ENCODE measurements around the gene PFKFB3. TPM values are rescaled to one million over a fixed set of nuclear protein-coding genes. Genes with fewer than 3 reads are reported as not detected.

Gene PFKFB3
- total RNA-seq, 1 donor from 2014 or later = 37.9 TPM

DNA sequence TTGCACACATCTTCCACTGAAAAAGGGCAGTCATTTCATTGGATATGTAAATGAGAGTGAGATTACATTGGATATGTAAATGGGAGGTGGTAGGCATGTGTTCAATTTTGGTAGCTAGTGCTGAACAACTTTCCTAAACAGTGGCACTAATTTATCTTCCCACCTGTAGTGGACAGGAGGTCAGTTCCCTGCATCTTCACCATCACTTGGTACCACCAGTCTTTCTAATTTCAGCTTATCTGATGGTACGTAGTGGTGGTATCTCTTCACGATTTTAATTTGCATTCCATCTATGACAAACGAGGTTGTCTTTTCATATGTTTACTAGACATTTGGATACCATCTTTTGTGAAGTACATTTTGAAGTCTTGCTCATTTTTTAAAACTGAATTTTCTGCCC, 58.1 kb downstream of the PFKFB3 start:
- no peaks in the 10 kb centered on the region for H3K36me3 Mint-ChIP-seq (ENCODE audit: unreplicated experiment)
- H3K27ac Mint-ChIP-seq (ENCODE audit: unreplicated experiment) = no peak overlapping the region

DNA sequence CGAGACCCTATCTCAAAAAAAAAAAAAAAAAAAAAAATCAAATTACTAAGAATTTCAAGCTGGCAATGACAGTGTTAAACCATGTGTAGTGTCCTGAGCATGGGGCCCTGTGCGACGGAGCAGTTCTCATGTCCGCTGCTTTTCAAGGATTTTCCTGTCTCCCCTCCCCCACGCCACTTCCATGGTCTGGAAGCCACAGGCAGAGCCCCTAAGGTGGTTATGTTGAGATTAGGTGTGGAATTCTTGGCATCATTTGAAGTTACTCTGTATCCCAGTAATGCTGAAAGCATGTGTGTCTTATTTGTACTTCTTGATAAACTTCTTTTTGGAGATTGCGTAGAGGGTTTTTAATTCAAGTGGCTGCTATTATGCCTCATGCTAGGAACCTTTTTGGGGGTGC, 65.2 kb downstream of the PFKFB3 start:
- no peaks in the 10 kb centered on the region for H3K27me3 Mint-ChIP-seq (ENCODE audit: unreplicated experiment)
- no peak overlapping the region for H3K4me3 Mint-ChIP-seq (ENCODE audit: unreplicated experiment)
- no peak for DNase-seq (ENCODE audit: extremely low spot score, unreplicated experiment)
- H3K9me3 Mint-ChIP-seq (ENCODE audit: unreplicated experiment) = no peaks in the 10 kb centered on the region
- peaks cover 2% of the 10 kb centered on the region for H3K36me3 Mint-ChIP-seq (ENCODE audit: unreplicated experiment)
- peaks cover 2% of the 10 kb centered on the region for H3K4me1 Mint-ChIP-seq (ENCODE audit: unreplicated experiment)
- H3K27ac Mint-ChIP-seq (ENCODE audit: unreplicated experiment) = no peak overlapping the region
- TF ChIP-seq, protein P1, sequence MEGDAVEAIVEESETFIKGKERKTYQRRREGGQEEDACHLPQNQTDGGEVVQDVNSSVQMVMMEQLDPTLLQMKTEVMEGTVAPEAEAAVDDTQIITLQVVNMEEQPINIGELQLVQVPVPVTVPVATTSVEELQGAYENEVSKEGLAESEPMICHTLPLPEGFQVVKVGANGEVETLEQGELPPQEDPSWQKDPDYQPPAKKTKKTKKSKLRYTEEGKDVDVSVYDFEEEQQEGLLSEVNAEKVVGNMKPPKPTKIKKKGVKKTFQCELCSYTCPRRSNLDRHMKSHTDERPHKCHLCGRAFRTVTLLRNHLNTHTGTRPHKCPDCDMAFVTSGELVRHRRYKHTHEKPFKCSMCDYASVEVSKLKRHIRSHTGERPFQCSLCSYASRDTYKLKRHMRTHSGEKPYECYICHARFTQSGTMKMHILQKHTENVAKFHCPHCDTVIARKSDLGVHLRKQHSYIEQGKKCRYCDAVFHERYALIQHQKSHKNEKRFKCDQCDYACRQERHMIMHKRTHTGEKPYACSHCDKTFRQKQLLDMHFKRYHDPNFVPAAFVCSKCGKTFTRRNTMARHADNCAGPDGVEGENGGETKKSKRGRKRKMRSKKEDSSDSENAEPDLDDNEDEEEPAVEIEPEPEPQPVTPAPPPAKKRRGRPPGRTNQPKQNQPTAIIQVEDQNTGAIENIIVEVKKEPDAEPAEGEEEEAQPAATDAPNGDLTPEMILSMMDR (IDR thresholded peaks at IDR 0.05) = no peak

More for the DNA sequence above, 58.1 kb downstream of the PFKFB3 start:
- TF ChIP-seq, protein P1 (IDR thresholded peaks at IDR 0.05) = no peak
- Mint-ChIP-seq H3K27me3 (ENCODE audit: unreplicated experiment) (no peaks in the 10 kb centered on the region), H3K4me3 (ENCODE audit: unreplicated experiment) (no peak overlapping the region), H3K4me1 (ENCODE audit: unreplicated experiment) (peaks cover 5% of the 10 kb centered on the region), H3K9me3 (ENCODE audit: unreplicated experiment) (peaks cover 5% of the 10 kb centered on the region)
- no peak for DNase-seq (ENCODE audit: extremely low spot score, unreplicated experiment)

DNA sequence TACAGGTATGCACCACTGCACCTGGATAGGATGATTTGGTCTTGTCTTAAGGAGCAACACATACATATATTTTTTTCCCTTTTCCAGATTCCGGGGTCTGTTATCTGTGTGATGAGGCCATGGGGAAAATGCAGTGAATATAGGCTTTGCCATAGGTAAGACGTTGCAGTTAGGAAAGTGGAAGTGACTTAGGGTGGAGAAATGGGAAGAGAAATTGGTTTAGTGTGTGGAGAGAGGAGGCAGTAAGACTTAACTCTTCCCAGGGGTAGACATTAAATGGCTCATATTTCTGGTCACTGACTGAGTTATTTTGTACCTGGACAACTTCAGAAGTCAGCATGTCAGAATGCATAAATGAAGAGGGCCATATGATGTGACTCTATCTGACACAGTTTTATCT, 66.7 kb downstream of the PFKFB3 start:
- Mint-ChIP-seq H3K4me3 (ENCODE audit: unreplicated experiment) (no peak overlapping the region), H3K36me3 (ENCODE audit: unreplicated experiment) (peaks cover 2% of the 10 kb centered on the region), H3K27ac (ENCODE audit: unreplicated experiment) (no peak overlapping the region), H3K4me1 (ENCODE audit: unreplicated experiment) (peaks cover 7% of the 10 kb centered on the region), H3K9me3 (ENCODE audit: unreplicated experiment) (no peaks in the 10 kb centered on the region), H3K27me3 (ENCODE audit: unreplicated experiment) (no peaks in the 10 kb centered on the region)
- DNase-seq (ENCODE audit: extremely low spot score, unreplicated experiment) = no peak
- TF ChIP-seq, protein P1 (IDR thresholded peaks at IDR 0.05) = no peak

DNA sequence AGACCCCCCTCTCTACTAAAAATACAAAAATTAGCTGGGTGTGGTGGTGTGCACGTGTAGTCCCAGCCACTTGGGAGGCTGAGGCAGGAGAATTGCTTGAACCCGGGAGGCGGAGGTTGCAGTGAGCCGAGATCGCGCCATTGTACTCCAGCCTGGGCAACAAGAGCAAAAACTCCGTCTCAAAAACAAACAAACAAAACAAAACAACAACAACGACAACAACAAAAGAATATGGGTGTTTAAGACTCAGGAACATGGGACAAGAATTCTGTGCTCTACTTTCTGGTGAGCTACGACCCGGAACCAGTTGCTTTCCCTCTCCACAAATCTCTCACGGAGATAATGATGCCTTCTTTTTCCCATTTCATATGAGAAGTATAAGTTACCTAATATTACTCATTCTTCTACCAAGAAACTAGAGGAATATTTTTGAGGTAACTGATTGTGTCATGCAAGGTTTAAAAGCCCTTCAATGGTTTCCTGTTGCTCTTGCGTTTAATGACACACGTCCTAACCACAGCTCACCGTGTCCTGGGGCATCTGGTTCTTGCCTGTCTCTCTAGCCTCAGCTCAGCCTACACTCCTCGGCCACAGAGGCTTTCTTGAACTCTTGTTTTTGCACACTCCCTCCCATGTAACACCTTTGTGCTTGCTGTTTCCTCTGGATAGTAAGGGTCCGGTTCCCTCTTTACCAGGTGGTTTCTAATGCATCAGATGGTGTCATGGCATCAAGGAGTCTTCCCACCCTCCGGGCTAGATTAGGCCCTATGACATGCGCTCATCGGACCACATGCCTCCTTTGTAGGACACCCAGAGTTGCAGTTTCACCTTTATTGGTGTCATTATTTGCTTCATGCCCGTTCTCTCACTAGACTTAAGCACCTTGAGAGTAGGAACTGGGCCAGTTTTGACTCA, 67.5 kb downstream of the PFKFB3 start:
- Mint-ChIP-seq H3K27ac (ENCODE audit: unreplicated experiment) (no peak overlapping the region), H3K4me1 (ENCODE audit: unreplicated experiment) (peaks cover 11% of the 10 kb centered on the region)

DNA sequence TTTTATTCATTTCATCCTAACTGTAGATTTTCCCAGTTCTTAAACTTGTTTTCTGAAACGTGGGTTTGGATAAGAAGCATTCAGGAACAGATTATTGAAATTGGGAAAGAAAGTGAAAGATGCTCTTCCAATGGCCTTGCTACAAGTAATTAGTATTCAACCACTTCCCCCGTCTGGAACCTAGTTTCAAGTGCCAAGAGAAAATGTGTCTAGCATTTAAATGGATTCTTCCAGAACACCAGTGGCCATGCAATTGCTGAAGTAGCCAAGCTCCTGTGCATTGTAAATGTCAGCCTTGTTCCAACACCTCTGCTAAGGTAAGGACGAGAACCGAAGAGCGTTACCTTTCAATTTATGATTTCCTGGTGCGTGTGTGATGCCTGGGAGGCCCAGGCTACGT, 68.2 kb downstream of the PFKFB3 start:
- peaks cover 17% of the 10 kb centered on the region for H3K4me1 Mint-ChIP-seq (ENCODE audit: unreplicated experiment)
- DNase-seq (ENCODE audit: extremely low spot score, unreplicated experiment) = peak; percentile 25
- peaks cover 4% of the 10 kb centered on the region for H3K36me3 Mint-ChIP-seq (ENCODE audit: unreplicated experiment)
- TF ChIP-seq, protein P1 (IDR thresholded peaks at IDR 0.05) = no peak
- no peak overlapping the region for H3K4me3 Mint-ChIP-seq (ENCODE audit: unreplicated experiment)
- no peaks in the 10 kb centered on the region for H3K27me3 Mint-ChIP-seq (ENCODE audit: unreplicated experiment)
- no peak overlapping the region for H3K27ac Mint-ChIP-seq (ENCODE audit: unreplicated experiment)
- H3K9me3 Mint-ChIP-seq (ENCODE audit: unreplicated experiment) = peaks cover 5% of the 10 kb centered on the region

More for the DNA sequence above, 67.5 kb downstream of the PFKFB3 start:
- Mint-ChIP-seq H3K4me3 (ENCODE audit: unreplicated experiment) (no peak overlapping the region), H3K36me3 (ENCODE audit: unreplicated experiment) (peaks cover 4% of the 10 kb centered on the region), H3K9me3 (ENCODE audit: unreplicated experiment) (peaks cover 4% of the 10 kb centered on the region), H3K27me3 (ENCODE audit: unreplicated experiment) (no peaks in the 10 kb centered on the region)
- peak; percentile 49 for DNase-seq (ENCODE audit: extremely low spot score, unreplicated experiment)
- TF ChIP-seq, protein P1 (IDR thresholded peaks at IDR 0.05) = no peak
